H1 (cell line): Measurements from ENCODE around the gene ETF1. TPM values are rescaled to one million over a fixed set of nuclear protein-coding genes. Genes with fewer than 3 reads are reported as not detected.

Experiments
- CTCF ChIA-PET: fragments of 300-600 bp; sonication (Branson Sonifier 250); formaldehyde crosslinking; loops from one replicate; lab custom pipeline; 2021; ENCODE audit not compliant: partially characterized antibody; lab: Charles Lee
- POLR2A ChIA-PET: fragments of 300-600 bp; sonication (Branson Sonifier 250); formaldehyde crosslinking; loops from one replicate; lab custom pipeline; 2021; ENCODE audit warnings: inconsistent platforms; ENCODE audit not compliant: partially characterized antibody; lab: Charles Lee
- DNase-seq, 2 experiments: peaks; one replicate each; pipeline versions ENCODE4 v3.0.0 to v3.0.0-alpha.2; 2010 to 2022; ENCODE audit warnings: low spot score in 2 of 2, low read depth in 1 of 2, mixed read lengths in 1 of 2
- FAIRE-seq: peaks from 2 replicates; lab custom pipeline; 2011; peaks lifted over from hg19 to GRCh38; lab: Jason Lieb, UNC
- H2AFZ ChIP-seq: 2 replicates; pipeline ENCODE4 v1.8.1; 2012; ENCODE audit warnings: low read length, inconsistent platforms
- H2AK5ac ChIP-seq: 2 replicates; pipeline ENCODE4 v1.6.1; 2013; ENCODE audit warnings: low read depth, low read length
- H2BK120ac ChIP-seq: replicated peaks from 2 replicates; pipeline ENCODE3; 2013; ENCODE audit warnings: low read depth, low read length, inconsistent platforms
- H2BK12ac ChIP-seq: 2 replicates; pipeline ENCODE4 v1.6.1; 2013; ENCODE audit warnings: low read depth, low read length
- H2BK15ac ChIP-seq: 2 replicates; pipeline ENCODE4 v1.6.1; 2013; ENCODE audit warnings: low read length
- H2BK20ac ChIP-seq: 2 replicates; pipeline ENCODE4 v1.6.1; 2013; ENCODE audit warnings: low read length
- H2BK5ac ChIP-seq: 2 replicates; pipeline ENCODE4 v1.6.1; 2013; ENCODE audit warnings: low read depth, low read length
- H3K14ac ChIP-seq: 2 replicates; pipeline ENCODE4 v1.6.1; 2013; ENCODE audit warnings: inconsistent platforms; ENCODE audit not compliant: insufficient read length
- H3K18ac ChIP-seq: 2 replicates; pipeline ENCODE4 v1.6.1; 2013; ENCODE audit warnings: low read length; ENCODE audit errors: extremely low read depth
- H3K23ac ChIP-seq: 2 replicates; pipeline ENCODE4 v1.6.1; 2013; ENCODE audit warnings: inconsistent platforms; ENCODE audit not compliant: insufficient read length
- H3K23me2 ChIP-seq: 2 replicates; pipeline ENCODE4 v1.6.1; 2013; ENCODE audit warnings: low read depth, low read length
- H3K27ac ChIP-seq: 2 replicates; pipeline ENCODE4 v1.6.1; 2011; ENCODE audit warnings: low read depth, low read length, inconsistent platforms
- H3K27me3 ChIP-seq, 4 experiments: replicated peaks in 1 of 4; 1 replicate in 1 of 4; 2 replicates in 3 of 4; pipeline versions ENCODE4 v1.6.1 to v1.8.1; 2011 to 2013; ENCODE audit warnings: low read length in 3 of 4, mild to moderate bottlenecking in 3 of 4, inconsistent platforms in 2 of 4, mixed read lengths in 2 of 4, moderate library complexity in 1 of 4; ENCODE audit not compliant: control insufficient read depth in 3 of 4, insufficient read depth in 3 of 4; ENCODE audit errors: extremely low read depth in 1 of 4
- H3K36me3 ChIP-seq, 4 experiments: 2 replicates each; pipeline versions ENCODE4 v1.6.1 to v1.8.1; 2011 to 2013; ENCODE audit warnings: mild to moderate bottlenecking in 4 of 4, low read length in 3 of 4, moderate library complexity in 2 of 4, control low read depth in 1 of 4, inconsistent platforms in 1 of 4; ENCODE audit not compliant: insufficient read depth in 4 of 4, control insufficient read depth in 2 of 4
- H3K4ac ChIP-seq: replicated peaks from 2 replicates; pipeline ENCODE3; 2013; ENCODE audit warnings: low read length, low read depth, mixed read lengths, inconsistent platforms; ENCODE audit not compliant: insufficient read length
- H3K4me1 ChIP-seq, 4 experiments: replicated peaks in 1 of 4; 1 replicate in 1 of 4; 2 replicates in 3 of 4; pipeline versions ENCODE4 v1.6.1 to v1.8.1; 2011 to 2013; ENCODE audit warnings: low read length in 3 of 4, inconsistent platforms in 2 of 4, mixed read lengths in 1 of 4; ENCODE audit not compliant: insufficient read depth in 4 of 4, control insufficient read depth in 3 of 4
- H3K4me2 ChIP-seq, 2 experiments: 2 replicates each; pipeline versions ENCODE4 v1.6.1 to v1.8.1; 2011 to 2013; ENCODE audit warnings: low read depth in 2 of 2, low read length in 2 of 2, control low read depth in 1 of 2, inconsistent platforms in 1 of 2, mild to moderate bottlenecking in 1 of 2; ENCODE audit not compliant: insufficient read depth in 1 of 2
- H3K4me3 ChIP-seq, 4 experiments: fragments of 200-600, 300-600 bp in 1 of 4; sonication (generic), shearing (Covaris generic), sonication (Bioruptor Twin) in 1 of 4; 2 replicates each; pipeline versions ENCODE4 v1.5.1 to v1.8.1; 2011 to 2016; ENCODE audit warnings: low read length in 4 of 4, low read depth in 3 of 4, control low read depth in 2 of 4, inconsistent platforms in 2 of 4, mild to moderate bottlenecking in 2 of 4, mixed read lengths in 1 of 4, moderate library complexity in 1 of 4; ENCODE audit not compliant: insufficient read depth in 2 of 4; ENCODE audit errors: extremely low read depth in 1 of 4
- H3K56ac ChIP-seq: replicated peaks from 2 replicates; pipeline ENCODE3; 2013; ENCODE audit warnings: low read depth, mild to moderate bottlenecking, mixed read lengths, low read length, inconsistent platforms; ENCODE audit not compliant: insufficient read length
- H3K79me1 ChIP-seq: 2 replicates; pipeline ENCODE4 v1.6.1; 2013; ENCODE audit warnings: low read depth, low read length, control low read depth
- H3K79me2 ChIP-seq, 2 experiments: 2 replicates each; pipeline versions ENCODE4 v1.6.1 to v1.8.1; 2012 to 2013; ENCODE audit warnings: low read length in 2 of 2, mild to moderate bottlenecking in 2 of 2, inconsistent platforms in 1 of 2; ENCODE audit not compliant: insufficient read depth in 2 of 2, control insufficient read depth in 1 of 2
- H3K9ac ChIP-seq, 4 experiments: replicated peaks in 1 of 4; 1 replicate in 1 of 4; 2 replicates in 3 of 4; pipeline versions ENCODE4 v1.6.1 to v1.8.1; 2011 to 2013; ENCODE audit warnings: low read depth in 3 of 4, low read length in 3 of 4, control low read depth in 2 of 4, mild to moderate bottlenecking in 2 of 4, moderate library complexity in 2 of 4, inconsistent platforms in 1 of 4; ENCODE audit errors: extremely low read depth in 1 of 4
- H3K9me3 ChIP-seq, 2 experiments: 2 replicates each; pipeline versions ENCODE4 v1.6.1 to v1.8.1; 2012 to 2013; ENCODE audit warnings: mild to moderate bottlenecking in 2 of 2, moderate library complexity in 2 of 2, control low read depth in 1 of 2, inconsistent platforms in 1 of 2, low read depth in 1 of 2, low read length in 1 of 2, mixed read lengths in 1 of 2; ENCODE audit not compliant: insufficient read depth in 2 of 2
- H4K20me1 ChIP-seq, 2 experiments: replicated peaks in 1 of 2; 2 replicates each; pipeline versions ENCODE3 to v1.8.1; 2011 to 2013; ENCODE audit warnings: inconsistent platforms in 2 of 2, low read length in 2 of 2, mild to moderate bottlenecking in 1 of 2; ENCODE audit not compliant: insufficient read depth in 2 of 2, control insufficient read depth in 1 of 2
- H4K5ac ChIP-seq: 2 replicates; pipeline ENCODE4 v1.6.1; 2013; ENCODE audit warnings: low read length, low read depth, mixed read lengths, inconsistent platforms; ENCODE audit not compliant: insufficient read length
- H4K8ac ChIP-seq: 2 replicates; pipeline ENCODE4 v1.8.0; 2013; ENCODE audit warnings: mild to moderate bottlenecking, moderate library complexity, low read length, inconsistent platforms; ENCODE audit not compliant: insufficient read depth; ENCODE audit errors: extremely low read depth
- H4K91ac ChIP-seq: replicated peaks from 2 replicates; pipeline ENCODE3; 2013; ENCODE audit warnings: low read length, mixed read lengths, inconsistent platforms; ENCODE audit not compliant: insufficient read length
- HDAC6 ChIP-seq: IDR thresholded peaks from one replicate; pipeline ENCODE4 v1.7.1; 2012; ENCODE audit warnings: low read depth, mild to moderate bottlenecking, inconsistent platforms, low read length, moderate library complexity
- WGBS, 2 experiments: shearing (Covaris generic) in 1 of 2; methylation state at CpG; one replicate each; pipeline versions ENCODE4 v1.1.6 to v1.1.7; 2013 to 2015; ENCODE audit warnings: low lambda C conversion rate in 2 of 2, mixed read lengths in 2 of 2, inconsistent platforms in 1 of 2, low coverage in 1 of 2, missing lambda C conversion rate in 1 of 2; ENCODE audit not compliant: insufficient replicate concordance in 2 of 2, insufficient coverage in 1 of 2, insufficient read length in 1 of 2; ENCODE audit errors: extremely low coverage in 1 of 2, missing lambda C conversion rate in 1 of 2; 5-methylcytosine and 5-hydroxymethylcytosine counted together
- polyA plus RNA-seq, 7 experiments: library from polyadenylated mRNA; depleted of rRNA in 3 of 7; stranded (reverse) in 5 of 7; unstranded in 2 of 7; fragments of >200 nt in 5 of 7; fragments of 200-250 nt in 2 of 7; gene quantifications; 1 replicate in 5 of 7; 2 replicates in 1 of 7; 4 replicates in 1 of 7; pipeline versions ENCODE4 v1.2.1 to v1.2.3, GENCODE V29; 2011 to 2013; ENCODE audit warnings: missing spikeins in 2 of 7, mixed read lengths in 2 of 7
- total RNA-seq: library from RNA; stranded (reverse); fragmentation: NEBNext Ultra II Directional; extraction: Animal tissue kit (Norgen Biotek cat#: 25700); gene quantifications from 2 replicates; pipeline ENCODE4 v1.2.1, GENCODE V29; 2021

ETF1 gene
- total and polyA plus RNA-seq, 2 of the 8 experiments (the other 6 are each of a cell fraction or from before 2014, with no cell fraction given): 50.5 to 168 TPM

- H3K23ac ChIP-seq: no peak overlapping the region
- no peak overlapping the region for H3K27ac ChIP-seq
- no peak overlapping the region for H3K4me3 ChIP-seq
- ChIA-PET POLR2A (interaction anchor here (1.8 to 26.9 kb wide), 4 partner anchors 5 to 376 kb away, joined by 4 to 1018 read pairs (median 512); partner anchors contain the start of genes ETF1 and HSPA9), CTCF (interaction anchor here (0.7 to 0.8 kb wide), 2 partner anchors 12 to 13 kb away, joined by 3 read pairs; no protein-coding TSS in a partner anchor)
- H4K5ac ChIP-seq: no peak overlapping the region
- 93% methylated on average over 7 of the region's 7 CpGs; no CpG with 5 or more reads in 1 of the 2 experiments for WGBS, 2 experiments
- no peak overlapping the region for H4K8ac ChIP-seq
- H2AFZ ChIP-seq: no peak overlapping the region
- H3K4me1 ChIP-seq: no peaks in the 10 kb centered on the region
- no peak overlapping the region for H3K4me2 ChIP-seq
- no peak overlapping the region for H2BK15ac ChIP-seq
- peaks cover 2 to 14% of the 10 kb centered on the region in 2 experiments for H4K20me1 ChIP-seq
- H3K56ac ChIP-seq: no peak overlapping the region
- peaks cover 0 to 38% of the 10 kb centered on the region in 2 experiments; a peak in 2 of 4 replicates for H3K79me2 ChIP-seq
- no peak overlapping the region for H3K4ac ChIP-seq
- H3K14ac ChIP-seq: no peak overlapping the region
- H3K36me3 ChIP-seq: peaks cover 42 to 96% (median 80%) of the 10 kb centered on the region in 4 experiments
- no peaks in the 10 kb centered on the region for H3K9me3 ChIP-seq
- H3K9ac ChIP-seq: no peak overlapping the region
- no peak overlapping the region for H3K18ac ChIP-seq
- no peak overlapping the region for H2BK20ac ChIP-seq
- H3K79me1 ChIP-seq: peaks cover 3% of the 10 kb centered on the region; the same call in 1 of the 2 replicates
- H3K23me2 ChIP-seq: no peaks in the 10 kb centered on the region
- DNase-seq (no peak), FAIRE-seq (no peak)
- no peak overlapping the region for H4K91ac ChIP-seq
- no peak for TF ChIP-seq HDAC6
- H2AK5ac ChIP-seq: no peak overlapping the region
- no peak overlapping the region for H2BK120ac ChIP-seq
- no peak overlapping the region for H2BK12ac ChIP-seq
- H2BK5ac ChIP-seq: no peak overlapping the region
- H3K27me3 ChIP-seq: no peaks in the 10 kb centered on the region
Observed at GRCh38 chr5:138559937-138560336, 16.9 kb upstream of the ETF1 start.
